GM12801 (cell line): Measurements from ENCODE around the gene LTB4R.

Source experiments
- CTCF ChIP-seq: IDR thresholded peaks from one replicate; pipeline ENCODE4 v1.5.1; 2011; ENCODE audit warnings: control low read depth; ENCODE audit not compliant: insufficient read length; ENCODE audit errors: extremely low read depth

LTB4R gene

GRCh38 chr14:24329073-24329663, 17.9 kb downstream of the LTB4R start:
- TF ChIP-seq CTCF = no peak

- TF ChIP-seq CTCF = no peak
Measured at GRCh38 chr14:24329736-24330135, 18.4 kb downstream of the LTB4R start.

- TF ChIP-seq CTCF = no peak
Measured at GRCh38 chr14:24330973-24331674, 19.8 kb downstream of the LTB4R start.

GRCh38 chr14:24331731-24332267, 20.5 kb downstream of the LTB4R start:
- no peak for TF ChIP-seq CTCF

GRCh38 chr14:24332268-24332993, 21.1 kb downstream of the LTB4R start:
- no peak for TF ChIP-seq CTCF

GRCh38 chr14:24334431-24335291, 23.4 kb downstream of the LTB4R start, which contains the start of gene ADCY4:
TSS of gene ADCY4 (minus strand) at chr14:24335071. CDS start at chr14:24334652, 419 bp downstream.
- TF ChIP-seq CTCF = no peak
